OCI-LY7 (cell line): ENCODE results near the gene VPS13D. TPM values are rescaled to one million over a fixed set of nuclear protein-coding genes. Genes with fewer than 3 reads are reported as not detected.

ENCODE experiments used
- BruUV-seq: library from RNA; stranded (reverse); fragments of 400-500 nt; replicated peaks from 2 replicates; lab custom pipeline; 2021; lab: Mats Ljungman, UMichigan
- CTCF ChIA-PET: fragments of 300-600 bp; sonication (Branson Sonifier 250); formaldehyde crosslinking; loops from one replicate; lab custom pipeline; 2022; ENCODE audit warnings: antibody characterized with exemption; ENCODE audit not compliant: unreplicated experiment; lab: Charles Lee
- POLR2A ChIA-PET: fragments of 300-600 bp; sonication (Branson Sonifier 250); formaldehyde crosslinking; loops from one replicate; lab custom pipeline; 2022; ENCODE audit warnings: antibody characterized with exemption; lab: Charles Lee
- DNase-seq: peaks from one replicate; pipeline ENCODE4 v3.0.0-alpha.2; 2015; ENCODE audit warnings: low spot score
- H2AFZ ChIP-seq: fragments of 200-600 bp; sonication (generic), shearing (Covaris generic); 2 replicates; pipeline ENCODE4 v1.6.1; 2014; ENCODE audit warnings: mild to moderate bottlenecking, antibody characterized with exemption, low read length, moderate library complexity
- H3K27ac ChIP-seq: fragments of 200-600 bp; sonication (generic); 2 replicates; pipeline ENCODE4 v1.5.1; 2014; ENCODE audit warnings: mixed run types, low read depth, mild to moderate bottlenecking, moderate library complexity, low read length, inconsistent platforms; ENCODE audit not compliant: poor library complexity, severe bottlenecking
- H3K36me3 ChIP-seq: fragments of 200-600 bp; sonication (generic); 2 replicates; pipeline ENCODE4 v1.6.1; 2014; ENCODE audit warnings: mild to moderate bottlenecking, antibody characterized with exemption, low read length, moderate library complexity, mixed read lengths; ENCODE audit not compliant: insufficient read depth
- H3K4me1 ChIP-seq: fragments of 200-600 bp; sonication (generic); 2 replicates; pipeline ENCODE4 v1.5.1; 2014; ENCODE audit warnings: mild to moderate bottlenecking, low read length; ENCODE audit not compliant: insufficient read depth, poor library complexity, severe bottlenecking
- H3K4me2 ChIP-seq: fragments of 200-600 bp; sonication (generic); 2 replicates; pipeline ENCODE4 v1.6.1; 2014; ENCODE audit warnings: mild to moderate bottlenecking, low read length
- H3K4me3 ChIP-seq: fragments of 200-600 bp; sonication (generic); 2 replicates; pipeline ENCODE4 v1.5.1; 2014; ENCODE audit warnings: mild to moderate bottlenecking, low read depth, low read length; ENCODE audit not compliant: poor library complexity, severe bottlenecking
- H3K79me2 ChIP-seq: fragments of 200-600 bp; sonication (generic); 2 replicates; pipeline ENCODE4 v1.6.1; 2016; ENCODE audit warnings: low read depth, mild to moderate bottlenecking, low read length, moderate library complexity, mixed read lengths; ENCODE audit not compliant: insufficient read depth
- H3K9me2 ChIP-seq: fragments of 200-600 bp; sonication (generic); 2 replicates; pipeline ENCODE4 v1.6.1; 2016; ENCODE audit warnings: mild to moderate bottlenecking, low read length, mixed read lengths; ENCODE audit not compliant: insufficient read depth
- H3K9me3 ChIP-seq: fragments of 200-600 bp; sonication (generic); 2 replicates; pipeline ENCODE4 v1.6.1; 2014; ENCODE audit warnings: mild to moderate bottlenecking, mixed run types, low read length, mixed read lengths
- H4K20me1 ChIP-seq: fragments of 200-600 bp; sonication (generic); 2 replicates; pipeline ENCODE4 v1.6.1; 2014; ENCODE audit warnings: mild to moderate bottlenecking, antibody characterized with exemption, low read length, moderate library complexity, mixed read lengths; ENCODE audit not compliant: insufficient read depth
- CTCF ChIP-seq: fragments of 200-600 bp; sonication (generic); conservative IDR thresholded peaks from 2 replicates; pipeline ENCODE4 v1.5.1; 2014; ENCODE audit warnings: mild to moderate bottlenecking, antibody characterized with exemption, low read length, moderate library complexity, mixed read lengths
- EZH2phosphoT487 ChIP-seq: fragments of 200-600 bp; sonication (generic); IDR thresholded peaks from 2 replicates; pipeline ENCODE4 v1.6.1; 2018; ENCODE audit warnings: low read depth, borderline replicate concordance, mild to moderate bottlenecking, mixed run types, antibody characterized with exemption, low read length, moderate library complexity, mixed read lengths
- intact Hi-C: fragments of 100-400 bp; cut with micrococcal nuclease; formaldehyde crosslinking; loops from one replicate; pipeline ENCODE4 v1.10.0; 2022; ENCODE audit not compliant: unreplicated experiment
- total RNA-seq, 2 experiments: library from RNA; depleted of rRNA in 1 of 2; stranded (reverse); fragments of >200 nt in 1 of 2; shearing (Covaris generic) in 1 of 2; gene quantifications; 2 replicates each; pipeline ENCODE4 v1.2.3, GENCODE V29; 2014 to 2022

The VPS13D gene
- total RNA-seq, 2 experiments from 2014 or later: 23.9 to 39.2 TPM

GRCh38 chr1:12443151-12443550 lies 213.3 kb downstream of the VPS13D start:
- Histone ChIP-seq H4K20me1 (no peaks in the 10 kb centered on the region), H3K79me2 (no peaks in the 10 kb centered on the region), H3K9me2 (no peaks in the 10 kb centered on the region), H3K4me1 (no peaks in the 10 kb centered on the region), H3K4me2 (no peak overlapping the region), H3K27ac (no peak overlapping the region), H2AFZ (no peak overlapping the region), H3K9me3 (no peaks in the 10 kb centered on the region; the same call in 1 of the 2 replicates), H3K4me3 (no peak overlapping the region), H3K36me3 (no peaks in the 10 kb centered on the region)
- no peak for TF ChIP-seq CTCF
- no peak for TF ChIP-seq EZH2phosphoT487
- DNase-seq: no peak
- no TSS peak for BruUV-seq
- intact Hi-C loops: no loop called here
- ChIA-PET POLR2A (no interaction called here), CTCF (no interaction called here)

GRCh38 chr1:12444329-12444841 lies 214.6 kb downstream of the VPS13D start:
- CTCF ChIA-PET: no interaction called here
- no peak overlapping the region for H2AFZ ChIP-seq
- H3K9me3 ChIP-seq: no peaks in the 10 kb centered on the region; the same call in 1 of the 2 replicates
- TF ChIP-seq EZH2phosphoT487 (no peak), CTCF (no peak)
- no peaks in the 10 kb centered on the region for H3K36me3 ChIP-seq
- no peaks in the 10 kb centered on the region for H3K79me2 ChIP-seq
- no peaks in the 10 kb centered on the region for H4K20me1 ChIP-seq
- no peak for DNase-seq
- H3K4me3 ChIP-seq: no peak overlapping the region
- H3K27ac ChIP-seq: no peak overlapping the region
- no peak overlapping the region for H3K4me2 ChIP-seq
- no peaks in the 10 kb centered on the region for H3K9me2 ChIP-seq
- H3K4me1 ChIP-seq: no peaks in the 10 kb centered on the region
- POLR2A ChIA-PET: interaction anchor here (0.7 kb wide), 1 partner anchor 35 kb away, joined by 4 read pairs; no protein-coding TSS in a partner anchor
- intact Hi-C loops: no loop called here
- no TSS peak for BruUV-seq

GRCh38 chr1:12445257-12445656 lies 215.4 kb downstream of the VPS13D start:
- Histone ChIP-seq H3K27ac (no peak overlapping the region), H3K36me3 (0 out of 2 replicates have a peak, but pooled peaks cover 2% of the 10 kb centered on the region), H3K4me3 (no peak overlapping the region), H3K9me3 (no peaks in the 10 kb centered on the region; the same call in 1 of the 2 replicates), H3K4me1 (no peaks in the 10 kb centered on the region), H3K9me2 (no peaks in the 10 kb centered on the region), H3K79me2 (no peaks in the 10 kb centered on the region), H2AFZ (no peak overlapping the region), H4K20me1 (no peaks in the 10 kb centered on the region), H3K4me2 (no peak overlapping the region)
- DNase-seq: no peak
- TF ChIP-seq EZH2phosphoT487: no peak
- no TSS peak for BruUV-seq
- POLR2A ChIA-PET: no interaction called here
- intact Hi-C loops: no loop called here
- CTCF ChIA-PET: no interaction called here
